Panc1 (cell line): ENCODE measurements around the gene SIN3B. TPM values are rescaled to one million over a fixed set of nuclear protein-coding genes. Genes with fewer than 3 reads are reported as not detected.

Source experiments
- ATAC-seq: fragments of 200-7000 bp; cut with Tn5 transposase; 2 replicates; pipeline ENCODE4 v1.9.1; 2020; ENCODE audit warnings: mild to moderate bottlenecking, moderate library complexity
- BruUV-seq: library from RNA; stranded (reverse); fragments of 400-500 nt; replicated peaks from 2 replicates; lab custom pipeline; 2021; lab: Mats Ljungman, UMichigan
- CTCF ChIA-PET: fragments of 300-600 bp; sonication (Branson Sonifier 250); formaldehyde crosslinking; loops from one replicate; lab custom pipeline; 2022; ENCODE audit warnings: antibody characterized with exemption; lab: Charles Lee
- POLR2A ChIA-PET: fragments of 300-600 bp; sonication (Branson Sonifier 250); formaldehyde crosslinking; loops from one replicate; lab custom pipeline; 2022; ENCODE audit warnings: antibody characterized with exemption; lab: Charles Lee
- DNase-seq: peaks from one replicate; pipeline ENCODE4 v3.0.0-alpha.2; 2010; ENCODE audit warnings: low read depth, low spot score
- H3K27ac ChIP-seq: 2 replicates; pipeline ENCODE4 v1.5.1; 2011; ENCODE audit warnings: mild to moderate bottlenecking, low read length, inconsistent platforms
- H3K27me3 ChIP-seq: fragments of 200-500 bp; sonication (Bioruptor generic); 2 replicates; pipeline ENCODE4 v1.6.0; 2014; ENCODE audit warnings: low read length, inconsistent platforms; ENCODE audit not compliant: control insufficient read depth, insufficient read depth
- H3K36me3 ChIP-seq: fragments of 200-500 bp; sonication (Bioruptor generic); 2 replicates; pipeline ENCODE4 v1.5.1; 2014; ENCODE audit warnings: inconsistent platforms, mild to moderate bottlenecking, low read length, moderate library complexity; ENCODE audit not compliant: control insufficient read depth, insufficient read depth
- H3K4me1 ChIP-seq: 2 replicates; pipeline ENCODE4 v1.5.1; 2011; ENCODE audit warnings: inconsistent platforms, mild to moderate bottlenecking, low read length, moderate library complexity; ENCODE audit not compliant: control insufficient read depth, insufficient read depth
- H3K4me3 ChIP-seq, 2 experiments: 2 replicates each; pipeline ENCODE4 v1.5.1; 2011 to 2012; ENCODE audit warnings: low read depth in 2 of 2, low read length in 2 of 2, mild to moderate bottlenecking in 2 of 2, inconsistent platforms in 1 of 2, moderate library complexity in 1 of 2
- H3K9me3 ChIP-seq: fragments of 200-500 bp; sonication (Bioruptor generic); 2 replicates; pipeline ENCODE4 v1.5.1; 2014; ENCODE audit warnings: low read depth, mild to moderate bottlenecking, inconsistent platforms, low read length, moderate library complexity; ENCODE audit not compliant: control insufficient read depth, insufficient read depth
- CTCF ChIP-seq: fragments of 450-650 bp; IDR thresholded peaks from 2 replicates; pipeline ENCODE4 v1.5.1; 2017; ENCODE audit warnings: mild to moderate bottlenecking
- POLR2AphosphoS5 ChIP-seq: IDR thresholded peaks from 2 replicates; pipeline ENCODE4 v1.6.1; 2012; ENCODE audit warnings: mild to moderate bottlenecking, low read depth, low read length, moderate library complexity
- REST ChIP-seq, 2 experiments: IDR thresholded peaks; 2 replicates each; pipeline ENCODE4 v1.6.1; 2011 to 2012; ENCODE audit warnings: low read depth in 2 of 2, control low read depth in 1 of 2, low read length in 1 of 2, mild to moderate bottlenecking in 1 of 2, moderate library complexity in 1 of 2; ENCODE audit not compliant: insufficient read depth in 1 of 2
- SIN3A ChIP-seq: IDR thresholded peaks from 2 replicates; pipeline ENCODE4 v1.6.1; 2012; ENCODE audit warnings: low read depth, mild to moderate bottlenecking, low read length, moderate library complexity, borderline replicate concordance; ENCODE audit not compliant: insufficient read depth
- TCF7L2 ChIP-seq: IDR thresholded peaks from 2 replicates; pipeline ENCODE4 v1.6.1; 2011; ENCODE audit warnings: mild to moderate bottlenecking, low read depth, low read length, inconsistent platforms
- in situ Hi-C: cut with HindIII; loops from 2 replicates; pipeline ENCODE4 v1.10.0; 2016; ENCODE audit warnings: low sequenced_read_pairs, low pct_unique_long_range_greater_than_20kb
- intact Hi-C: fragments of 100-400 bp; cut with micrococcal nuclease; formaldehyde crosslinking; loops from one replicate; pipeline ENCODE4 v1.10.0; 2022; ENCODE audit not compliant: unreplicated experiment
- total RNA-seq: library from RNA; stranded (reverse); gene quantifications from one replicate; pipeline ENCODE4 v1.2.1, GENCODE V29; 2021; ENCODE audit not compliant: unreplicated experiment

SIN3B gene
- total RNA-seq, 1 experiment from 2014 or later = 47.0 TPM

- intact Hi-C loops = loop anchor here (10.0 kb wide), 3 partner anchors 65 to 265 kb away; partner anchors contain the start of gene NWD1
- no peak for DNase-seq
- POLR2A ChIA-PET = no interaction called here
- no peaks in the 10 kb centered on the region for H3K27me3 ChIP-seq
- H3K4me3 ChIP-seq = no peak overlapping the region
- CTCF ChIA-PET = no interaction called here
- no peaks in the 10 kb centered on the region for H3K9me3 ChIP-seq
- TF ChIP-seq REST (IDR thresholded peaks at IDR 0.05; ENCODE audit: insufficient read depth in 1 of 2, low read depth in 2 of 2, low read length in 1 of 2) (no peak), POLR2AphosphoS5 (no peak), SIN3A (no peak), TCF7L2 (no peak), CTCF (no peak)
- no peaks in the 10 kb centered on the region for H3K36me3 ChIP-seq
- no TSS peak for BruUV-seq
- no peaks in the 10 kb centered on the region for H3K4me1 ChIP-seq
- no peak for ATAC-seq
- in situ Hi-C loops = no loop called here
- no peak overlapping the region for H3K27ac ChIP-seq
Observed at GRCh38 chr19:16779539-16780163, 49.5 kb upstream of the SIN3B start.

DNA sequence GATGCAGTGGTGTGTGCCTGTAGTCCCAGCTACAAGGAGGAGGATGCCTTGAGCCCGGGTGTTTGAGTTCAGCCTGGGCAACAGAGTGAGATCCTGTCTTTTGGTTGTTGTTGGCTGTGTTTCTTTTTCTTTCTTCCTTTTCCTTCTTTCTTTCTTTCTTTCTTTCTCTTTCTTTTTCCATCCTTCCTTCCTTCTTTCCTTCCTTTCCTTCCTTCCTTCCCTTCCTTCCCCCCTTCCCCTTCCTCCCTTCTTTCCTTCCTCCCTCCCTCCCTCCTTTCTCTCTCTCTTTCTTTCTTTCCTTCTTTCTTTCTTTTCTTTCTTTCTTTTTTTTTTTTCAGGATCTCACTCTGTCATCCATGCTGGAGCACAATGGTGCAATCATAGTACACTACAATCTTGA, 46.5 kb upstream of the SIN3B start:
- in situ Hi-C loops = no loop called here
- ATAC-seq = no peak
- no peak for DNase-seq

More for the DNA sequence above, 46.5 kb upstream of the SIN3B start:
- intact Hi-C loops = no loop called here
- TF ChIP-seq SIN3A (no peak), TCF7L2 (no peak), CTCF (no peak), POLR2AphosphoS5 (no peak), REST (IDR thresholded peaks at IDR 0.05; ENCODE audit: insufficient read depth in 1 of 2, low read depth in 2 of 2, low read length in 1 of 2) (no peak)
- H3K27ac ChIP-seq = no peak overlapping the region
- POLR2A ChIA-PET = no interaction called here
- no peaks in the 10 kb centered on the region for H3K9me3 ChIP-seq
- no TSS peak for BruUV-seq
- no peaks in the 10 kb centered on the region for H3K27me3 ChIP-seq
- H3K4me1 ChIP-seq = no peaks in the 10 kb centered on the region
- H3K4me3 ChIP-seq = no peak overlapping the region
- CTCF ChIA-PET = interaction anchor here (0.6 kb wide), 1 partner anchor 99 kb away, joined by 6 read pairs; no protein-coding TSS in a partner anchor
- no peaks in the 10 kb centered on the region for H3K36me3 ChIP-seq
